ENCODE results near the gene ZNF32. TPM values are rescaled to one million over a fixed set of nuclear protein-coding genes. Genes with fewer than 3 reads are reported as not detected.

ZNF32 gene
- polyA plus RNA-seq, 1 donor from 2014 or later: 162 TPM

DNA sequence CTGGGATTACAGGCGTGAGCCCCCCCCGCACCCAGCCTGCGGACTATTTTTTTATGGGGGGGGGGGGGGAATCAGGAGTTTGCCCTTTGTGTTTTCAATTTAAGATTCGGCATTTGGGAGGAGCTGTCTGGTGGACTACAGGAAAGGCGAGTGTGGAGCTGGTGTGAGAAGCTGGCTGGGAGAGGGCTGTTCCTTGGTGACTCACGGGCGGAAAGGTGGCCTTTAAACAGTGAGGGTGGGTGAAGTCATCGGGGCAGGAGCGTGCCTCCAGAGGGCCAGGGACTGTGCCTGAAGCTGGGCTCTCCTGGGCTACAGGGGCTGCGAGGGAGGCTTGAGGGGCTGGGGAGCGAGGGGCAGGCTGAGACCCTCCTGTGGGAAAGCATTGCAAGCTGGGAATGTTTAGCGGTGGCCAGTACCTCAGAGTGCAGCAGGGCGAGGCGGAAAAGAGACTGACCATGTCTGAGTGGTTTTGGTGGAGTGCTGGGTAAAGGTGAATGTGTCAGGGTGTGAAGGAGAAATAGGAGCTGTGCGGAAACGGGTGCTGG, 39.7 kb upstream of the ZNF32 start:
- no peak overlapping the region for H3K4me3 ChIP-seq (ENCODE audit: low read length)
- no peak overlapping the region for H3K4me2 ChIP-seq (ENCODE audit: low read length)
- H3K27me3 ChIP-seq (ENCODE audit: insufficient read depth, low read depth, low read length): peaks cover 16% of the 10 kb centered on the region
- no peaks in the 10 kb centered on the region for H3K9me3 ChIP-seq (ENCODE audit: low read length)
- H3K9me2 ChIP-seq (ENCODE audit: insufficient read depth, low read length): no peaks in the 10 kb centered on the region
- no peak overlapping the region for H2AFZ ChIP-seq (ENCODE audit: low read depth, low read length)
- no peak overlapping the region for H3K9ac ChIP-seq (ENCODE audit: low read length)
- H3K36me3 ChIP-seq (ENCODE audit: insufficient read depth, low read length): no peaks in the 10 kb centered on the region
- H3F3A ChIP-seq (ENCODE audit: insufficient read depth, low read length, poor library complexity, severe bottlenecking): no peaks in the 10 kb centered on the region
- no peak overlapping the region for H3K27ac ChIP-seq (ENCODE audit: low read length)
- TF ChIP-seq, protein P1, sequence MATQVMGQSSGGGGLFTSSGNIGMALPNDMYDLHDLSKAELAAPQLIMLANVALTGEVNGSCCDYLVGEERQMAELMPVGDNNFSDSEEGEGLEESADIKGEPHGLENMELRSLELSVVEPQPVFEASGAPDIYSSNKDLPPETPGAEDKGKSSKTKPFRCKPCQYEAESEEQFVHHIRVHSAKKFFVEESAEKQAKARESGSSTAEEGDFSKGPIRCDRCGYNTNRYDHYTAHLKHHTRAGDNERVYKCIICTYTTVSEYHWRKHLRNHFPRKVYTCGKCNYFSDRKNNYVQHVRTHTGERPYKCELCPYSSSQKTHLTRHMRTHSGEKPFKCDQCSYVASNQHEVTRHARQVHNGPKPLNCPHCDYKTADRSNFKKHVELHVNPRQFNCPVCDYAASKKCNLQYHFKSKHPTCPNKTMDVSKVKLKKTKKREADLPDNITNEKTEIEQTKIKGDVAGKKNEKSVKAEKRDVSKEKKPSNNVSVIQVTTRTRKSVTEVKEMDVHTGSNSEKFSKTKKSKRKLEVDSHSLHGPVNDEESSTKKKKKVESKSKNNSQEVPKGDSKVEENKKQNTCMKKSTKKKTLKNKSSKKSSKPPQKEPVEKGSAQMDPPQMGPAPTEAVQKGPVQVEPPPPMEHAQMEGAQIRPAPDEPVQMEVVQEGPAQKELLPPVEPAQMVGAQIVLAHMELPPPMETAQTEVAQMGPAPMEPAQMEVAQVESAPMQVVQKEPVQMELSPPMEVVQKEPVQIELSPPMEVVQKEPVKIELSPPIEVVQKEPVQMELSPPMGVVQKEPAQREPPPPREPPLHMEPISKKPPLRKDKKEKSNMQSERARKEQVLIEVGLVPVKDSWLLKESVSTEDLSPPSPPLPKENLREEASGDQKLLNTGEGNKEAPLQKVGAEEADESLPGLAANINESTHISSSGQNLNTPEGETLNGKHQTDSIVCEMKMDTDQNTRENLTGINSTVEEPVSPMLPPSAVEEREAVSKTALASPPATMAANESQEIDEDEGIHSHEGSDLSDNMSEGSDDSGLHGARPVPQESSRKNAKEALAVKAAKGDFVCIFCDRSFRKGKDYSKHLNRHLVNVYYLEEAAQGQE (IDR thresholded peaks at IDR 0.05; ENCODE audit: borderline replicate concordance): no peak
- TF ChIP-seq RAD21 (conservative IDR thresholded peaks at IDR 0.05): no peak
- no peak for TF ChIP-seq EP300 (conservative IDR thresholded peaks at IDR 0.05; ENCODE audit: poor library complexity, severe bottlenecking)
- no peak for TF ChIP-seq MXI1 (conservative IDR thresholded peaks at IDR 0.05; ENCODE audit: poor library complexity, severe bottlenecking)
- TF ChIP-seq TAF1 (IDR thresholded peaks at IDR 0.05; ENCODE audit: low read depth): no peak
- no peak for TF ChIP-seq CTCF (IDR thresholded peaks at IDR 0.05; ENCODE audit: poor library complexity, severe bottlenecking)
- TF ChIP-seq POLR2AphosphoS5 (IDR thresholded peaks at IDR 0.05): no peak
- no peaks in the 10 kb centered on the region for H3K79me2 ChIP-seq (replicated peaks; ENCODE audit: insufficient read depth, low read length)
- no peaks in the 10 kb centered on the region for H4K20me1 ChIP-seq (ENCODE audit: insufficient read depth)

DNA sequence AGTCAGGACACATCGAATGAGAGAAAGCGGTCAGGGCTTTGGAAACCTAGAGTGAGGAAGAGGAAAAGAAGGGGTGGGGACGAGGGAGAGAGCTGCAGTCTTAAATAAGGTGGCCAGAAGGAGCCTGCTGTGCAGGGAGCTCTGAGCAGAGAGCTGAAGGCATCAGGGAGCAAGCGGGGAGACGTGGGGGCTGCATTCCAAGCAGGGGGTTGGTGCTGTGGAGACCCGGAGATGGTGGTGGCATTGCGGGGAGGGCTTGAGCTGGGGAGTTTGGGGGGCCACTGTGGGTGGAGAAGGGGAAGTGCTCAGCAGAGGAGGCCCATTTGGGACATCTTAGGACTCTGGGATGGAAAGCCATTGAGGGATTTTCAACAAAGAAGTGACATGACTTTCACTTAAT, 38.7 kb upstream of the ZNF32 start:
- Histone ChIP-seq H3K79me2 (replicated peaks; ENCODE audit: insufficient read depth, low read length) (no peaks in the 10 kb centered on the region), H4K20me1 (ENCODE audit: insufficient read depth) (no peaks in the 10 kb centered on the region), H3K4me2 (ENCODE audit: low read length) (no peak overlapping the region), H3K36me3 (ENCODE audit: insufficient read depth, low read length) (no peaks in the 10 kb centered on the region), H3K9ac (ENCODE audit: low read length) (no peak overlapping the region), H3K9me2 (ENCODE audit: insufficient read depth, low read length) (no peaks in the 10 kb centered on the region), H3K9me3 (ENCODE audit: low read length) (no peaks in the 10 kb centered on the region), H3K27me3 (ENCODE audit: insufficient read depth, low read depth, low read length) (peaks cover 16% of the 10 kb centered on the region), H2AFZ (ENCODE audit: low read depth, low read length) (no peak overlapping the region), H3K4me3 (ENCODE audit: low read length) (no peak overlapping the region), H3K27ac (ENCODE audit: low read length) (no peak overlapping the region), H3F3A (ENCODE audit: insufficient read depth, low read length, poor library complexity, severe bottlenecking) (no peaks in the 10 kb centered on the region)
- no peak for TF ChIP-seq POLR2AphosphoS5 (IDR thresholded peaks at IDR 0.05)
- no peak for TF ChIP-seq EP300 (conservative IDR thresholded peaks at IDR 0.05; ENCODE audit: poor library complexity, severe bottlenecking)
- TF ChIP-seq SMC3 (conservative IDR thresholded peaks at IDR 0.05; ENCODE audit: poor library complexity): no peak
- no peak for TF ChIP-seq RAD21 (conservative IDR thresholded peaks at IDR 0.05)
- TF ChIP-seq MXI1 (conservative IDR thresholded peaks at IDR 0.05; ENCODE audit: poor library complexity, severe bottlenecking): no peak
- TF ChIP-seq, protein P1 (IDR thresholded peaks at IDR 0.05; ENCODE audit: borderline replicate concordance): no peak
- TF ChIP-seq EZH2 (IDR thresholded peaks at IDR 0.05; ENCODE audit: borderline replicate concordance, insufficient read depth, low read length, poor library complexity, severe bottlenecking): no peak
- TF ChIP-seq TAF1 (IDR thresholded peaks at IDR 0.05; ENCODE audit: low read depth): no peak
- TF ChIP-seq CTCF (IDR thresholded peaks at IDR 0.05; ENCODE audit: poor library complexity, severe bottlenecking): no peak

Data from neural cell (in vitro differentiated cells).